ENCODE measurements around the gene YWHAH.

DNA sequence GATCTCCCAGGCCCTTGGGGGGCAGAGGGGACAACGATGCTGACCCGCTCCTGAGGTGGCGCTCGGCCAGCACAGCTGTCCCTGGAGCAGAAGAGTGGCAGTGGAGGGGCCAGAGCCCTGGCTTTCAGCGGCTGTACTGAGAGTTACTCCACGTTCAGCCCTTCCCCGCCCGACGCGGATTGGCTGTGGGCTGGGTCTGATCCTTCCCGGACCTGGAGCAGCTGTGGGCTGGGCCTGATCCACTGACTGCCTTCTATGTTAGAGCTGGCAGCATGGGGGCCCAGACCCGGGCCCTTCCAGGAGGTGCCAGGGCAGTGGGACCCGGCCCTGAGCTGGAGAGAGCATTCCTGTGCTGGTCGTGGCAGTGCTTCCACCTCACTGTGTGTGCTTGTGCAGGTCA, 27.8 kb downstream of the YWHAH start:
- no peak for TF ChIP-seq CTCF (IDR thresholded peaks at IDR 0.05)
- TF ChIP-seq ZFX (IDR thresholded peaks at IDR 0.05; ENCODE audit: borderline replicate concordance), result no peak
